Measurements from ENCODE around the gene CARMIL3. TPM values are rescaled to one million over a fixed set of nuclear protein-coding genes. Genes with fewer than 3 reads are reported as not detected.

The CARMIL3 gene
- total RNA-seq, 1 donor from 2014 or later: 0.77 TPM

- Histone ChIP-seq H3K9ac (no peak overlapping the region), H3K4me2 (no peak overlapping the region), H3K27me3 (no peaks in the 10 kb centered on the region), H3K4me3 (no peak overlapping the region), H3F3A (ENCODE audit: low read depth) (peaks cover 5% of the 10 kb centered on the region), H3K4me1 (peaks cover 3% of the 10 kb centered on the region), H3K36me3 (no peaks in the 10 kb centered on the region), H3K9me3 (ENCODE audit: low read depth) (no peaks in the 10 kb centered on the region), H2AFZ (replicated peaks) (no peak overlapping the region), H3K27ac (no peak overlapping the region), H4K20me1 (ENCODE audit: low read depth) (no peaks in the 10 kb centered on the region), H3K79me2 (ENCODE audit: low read depth) (no peaks in the 10 kb centered on the region)
- no peak for DNase-seq (ENCODE audit: low spot score)
- Mint-ChIP-seq H3K27ac (no peak overlapping the region), H3K27me3 (ENCODE audit: insufficient read depth, low read depth) (peaks cover 7% of the 10 kb centered on the region), H3K4me3 (no peak overlapping the region), H3K4me1 (peaks cover 14% of the 10 kb centered on the region), H3K36me3 (no peaks in the 10 kb centered on the region), H3K9me3 (no peaks in the 10 kb centered on the region)
- TF ChIP-seq CTCF (IDR thresholded peaks at IDR 0.05): no peak
- no peak for TF ChIP-seq EZH2phosphoT487 (IDR thresholded peaks at IDR 0.05)
- no peak for TF ChIP-seq EZH2 (IDR thresholded peaks at IDR 0.05)
These were observed 5.0 kb downstream of the CARMIL3 start for GRCh38 chr14:24056800-24057184.

- Mint-ChIP-seq H3K4me1 (peaks cover 14% of the 10 kb centered on the region), H3K36me3 (no peaks in the 10 kb centered on the region), H3K27ac (no peak overlapping the region), H3K9me3 (no peaks in the 10 kb centered on the region), H3K4me3 (no peak overlapping the region), H3K27me3 (ENCODE audit: insufficient read depth, low read depth) (peaks cover 7% of the 10 kb centered on the region)
- Histone ChIP-seq H3F3A (ENCODE audit: low read depth) (peaks cover under 1% of the 10 kb centered on the region), H3K4me1 (peaks cover 3% of the 10 kb centered on the region), H3K4me3 (no peak overlapping the region), H2AFZ (replicated peaks) (no peak overlapping the region), H4K20me1 (ENCODE audit: low read depth) (no peaks in the 10 kb centered on the region), H3K27me3 (no peaks in the 10 kb centered on the region), H3K79me2 (ENCODE audit: low read depth) (no peaks in the 10 kb centered on the region), H3K27ac (no peak overlapping the region), H3K9ac (no peak overlapping the region), H3K9me3 (ENCODE audit: low read depth) (no peaks in the 10 kb centered on the region), H3K36me3 (no peaks in the 10 kb centered on the region), H3K4me2 (no peak overlapping the region)
- TF ChIP-seq EZH2 (IDR thresholded peaks at IDR 0.05): no peak
- TF ChIP-seq CTCF (IDR thresholded peaks at IDR 0.05): no peak
- TF ChIP-seq EZH2phosphoT487 (IDR thresholded peaks at IDR 0.05): no peak
- DNase-seq (ENCODE audit: low spot score): no peak
These were observed 5.5 kb downstream of the CARMIL3 start for GRCh38 chr14:24057271-24057670.

GRCh38 chr14:24057867-24058259 is 6.1 kb downstream of the CARMIL3 start:
- no peak overlapping the region for H3K4me3 Mint-ChIP-seq
- peaks cover 10% of the 10 kb centered on the region for H3K4me1 Mint-ChIP-seq
- no peaks in the 10 kb centered on the region for H3K36me3 ChIP-seq
- H3K9me3 ChIP-seq (ENCODE audit: low read depth): no peaks in the 10 kb centered on the region
- peak overlapping the region; percentile 89 for H3K27ac Mint-ChIP-seq
- H3K4me3 ChIP-seq: no peak overlapping the region
- no peak overlapping the region for H3K4me2 ChIP-seq
- no peaks in the 10 kb centered on the region for H3F3A ChIP-seq (ENCODE audit: low read depth)
- H3K79me2 ChIP-seq (ENCODE audit: low read depth): no peaks in the 10 kb centered on the region
- no peaks in the 10 kb centered on the region for H3K27me3 ChIP-seq
- H4K20me1 ChIP-seq (ENCODE audit: low read depth): no peaks in the 10 kb centered on the region
- H3K27ac ChIP-seq: no peak overlapping the region
- TF ChIP-seq EZH2 (IDR thresholded peaks at IDR 0.05) (no peak), CTCF (IDR thresholded peaks at IDR 0.05) (no peak), EZH2phosphoT487 (IDR thresholded peaks at IDR 0.05) (no peak)
- no peaks in the 10 kb centered on the region for H3K36me3 Mint-ChIP-seq
- no peak overlapping the region for H3K9ac ChIP-seq
- H3K4me1 ChIP-seq: peaks cover 3% of the 10 kb centered on the region
- H3K9me3 Mint-ChIP-seq: no peaks in the 10 kb centered on the region
- no peak for DNase-seq (ENCODE audit: low spot score)
- H2AFZ ChIP-seq (replicated peaks): no peak overlapping the region
- H3K27me3 Mint-ChIP-seq (ENCODE audit: insufficient read depth, low read depth): peaks cover 3% of the 10 kb centered on the region

Measured in neural progenitor cell (in vitro differentiated cells).